Activated CD4-positive, alpha-beta memory T cell treated with anti-CD3 and anti-CD28 coated beads for 36 hours (primary cell): ENCODE measurements around the gene FAM83D. TPM values are rescaled to one million over a fixed set of nuclear protein-coding genes. Genes with fewer than 3 reads are reported as not detected.

Experiments
- CTCF ChIA-PET: fragments of 350-600 bp; sonication (Branson Sonifier 250); formaldehyde crosslinking; loops from one replicate; lab custom pipeline; 2021; ENCODE audit warnings: antibody characterized with exemption, inconsistent platforms; lab: Charles Lee
- POLR2A ChIA-PET: fragments of 350-600 bp; sonication (Branson Sonifier 250); formaldehyde crosslinking; loops from one replicate; lab custom pipeline; 2021; ENCODE audit warnings: antibody characterized with exemption; lab: Charles Lee
- DNase-seq: peaks from one replicate; pipeline ENCODE4 v3.0.0-alpha.2; 2020
- H3K27ac Mint-ChIP-seq: one replicate; pipeline ENCODE4 v1.8.0; 2021; ENCODE audit warnings: mixed read lengths
- H3K27me3 Mint-ChIP-seq: one replicate; pipeline ENCODE4 v1.8.0; 2021; ENCODE audit warnings: mixed read lengths
- H3K36me3 Mint-ChIP-seq: one replicate; pipeline ENCODE4 v1.8.0; 2021; ENCODE audit warnings: mixed read lengths
- H3K4me1 Mint-ChIP-seq: one replicate; pipeline ENCODE4 v1.8.0; 2021; ENCODE audit warnings: low read depth, mixed read lengths
- H3K4me3 Mint-ChIP-seq: one replicate; pipeline ENCODE4 v1.8.0; 2021; ENCODE audit warnings: mild to moderate bottlenecking, mixed read lengths
- H3K9me3 Mint-ChIP-seq: one replicate; pipeline ENCODE4 v1.8.0; 2021; ENCODE audit warnings: mixed read lengths
- intact Hi-C: fragments of 100-400 bp; cut with micrococcal nuclease; formaldehyde crosslinking; loops from one replicate; pipeline ENCODE4 v1.15.1; 2023
- total RNA-seq, 2 experiments: library from RNA; stranded (reverse); gene quantifications; one replicate each; pipeline ENCODE4 v1.2.3, GENCODE V29; 2021

FAM83D gene
- total RNA-seq, 2 experiments from 2014 or later: 11.1 to 11.2 TPM

- intact Hi-C loops: no loop called here
- DNase-seq: no peak
- Mint-ChIP-seq H3K4me3 (no peak overlapping the region), H3K4me1 (peaks cover 4% of the 10 kb centered on the region), H3K9me3 (no peaks in the 10 kb centered on the region), H3K27ac (no peak overlapping the region), H3K27me3 (no peaks in the 10 kb centered on the region), H3K36me3 (peaks cover 18% of the 10 kb centered on the region)
- POLR2A ChIA-PET: no interaction called here
- CTCF ChIA-PET: interaction anchor here (0.8 to 9.8 kb wide), 4 partner anchors 28 to 171 kb away, joined by 3 to 132 read pairs (median 4); no protein-coding TSS in a partner anchor
Observed at GRCh38 chr20:38920851-38921250, 5.4 kb upstream of the FAM83D start.

- Mint-ChIP-seq H3K9me3 (no peaks in the 10 kb centered on the region), H3K4me3 (no peak overlapping the region), H3K27ac (peak overlapping the region; percentile 14), H3K4me1 (peaks cover 21% of the 10 kb centered on the region), H3K27me3 (no peaks in the 10 kb centered on the region), H3K36me3 (peaks cover 11% of the 10 kb centered on the region)
- no peak for DNase-seq
- ChIA-PET POLR2A (no interaction called here), CTCF (interaction anchor here (0.9 to 9.8 kb wide), 3 partner anchors 34 to 124 kb away, joined by 5 to 132 read pairs (median 8); partner anchors contain the start of gene DHX35)
- intact Hi-C loops: loop anchor here (5.0 kb wide), 1 partner anchor 277 kb away; no protein-coding TSS in a partner anchor
Observed at GRCh38 chr20:38924718-38925117, 1.5 kb upstream of the FAM83D start.

- H3K27ac Mint-ChIP-seq: no peak overlapping the region
Observed at GRCh38 chr20:38926934-38927616, 858 bp downstream of the FAM83D start.

GRCh38 chr20:38927902-38928578 lies 1.8 kb downstream of the FAM83D start:
- peaks cover 26% of the 10 kb centered on the region for H3K4me1 Mint-ChIP-seq

More at GRCh38 chr20:38926934-38927616, 858 bp downstream of the FAM83D start:
- intact Hi-C loops: loop anchor here (1.0 to 5.0 kb wide), 6 partner anchors 35 to 455 kb away; partner anchors contain the start of genes DHX35 and RALGAPB
- no peaks in the 10 kb centered on the region for H3K9me3 Mint-ChIP-seq
- POLR2A ChIA-PET: interaction anchor here (0.8 to 2.5 kb wide), 4 partner anchors 35 to 179 kb away, joined by 3 to 25 read pairs (median 3); partner anchors contain the start of genes ACTR5 and DHX35
- peaks cover 13% of the 10 kb centered on the region for H3K36me3 Mint-ChIP-seq
- H3K4me3 Mint-ChIP-seq: peak overlapping the region; percentile 81
- H3K27me3 Mint-ChIP-seq: no peaks in the 10 kb centered on the region
- peaks cover 26% of the 10 kb centered on the region for H3K4me1 Mint-ChIP-seq
- CTCF ChIA-PET: interaction anchor here (0.6 to 9.8 kb wide), 12 partner anchors 10 to 278 kb away, joined by 3 to 132 read pairs (median 4); partner anchors contain the start of gene DHX35
- DNase-seq: no peak

GRCh38 chr20:38930242-38930569 lies 4.0 kb downstream of the FAM83D start:
- intact Hi-C loops: no loop called here
- no peak overlapping the region for H3K27ac Mint-ChIP-seq
- no peak for DNase-seq
- H3K36me3 Mint-ChIP-seq: peaks cover 11% of the 10 kb centered on the region
- no peak overlapping the region for H3K4me3 Mint-ChIP-seq
- no peaks in the 10 kb centered on the region for H3K9me3 Mint-ChIP-seq
- ChIA-PET CTCF (interaction anchor here (0.9 to 9.8 kb wide), 3 partner anchors 32 to 151 kb away, joined by 3 to 132 read pairs (median 4); partner anchors contain the start of gene DHX35), POLR2A (no interaction called here)
- H3K4me1 Mint-ChIP-seq: peaks cover 26% of the 10 kb centered on the region
- H3K27me3 Mint-ChIP-seq: no peaks in the 10 kb centered on the region

More at GRCh38 chr20:38927902-38928578, 1.8 kb downstream of the FAM83D start:
- POLR2A ChIA-PET: interaction anchor here (1.0 to 1.6 kb wide), 2 partner anchors 94 to 113 kb away, joined by 3 read pairs; no protein-coding TSS in a partner anchor
- Mint-ChIP-seq H3K9me3 (no peaks in the 10 kb centered on the region), H3K4me3 (peak overlapping the region; percentile 81), H3K27ac (no peak overlapping the region), H3K36me3 (peaks cover 13% of the 10 kb centered on the region), H3K27me3 (no peaks in the 10 kb centered on the region)
- intact Hi-C loops: loop anchor here (5.0 kb wide), 1 partner anchor 281 kb away; no protein-coding TSS in a partner anchor
- CTCF ChIA-PET: interaction anchor here (1.1 to 9.8 kb wide), 2 partner anchors 34 to 121 kb away, joined by 6 to 132 read pairs; partner anchors contain the start of gene DHX35
- no peak for DNase-seq

GRCh38 chr20:38931984-38932383 lies 5.8 kb downstream of the FAM83D start:
- POLR2A ChIA-PET: no interaction called here
- H3K4me1 Mint-ChIP-seq: peaks cover 22% of the 10 kb centered on the region
- intact Hi-C loops: no loop called here

GRCh38 chr20:38932457-38933120 lies 6.4 kb downstream of the FAM83D start:
- peaks cover 11% of the 10 kb centered on the region for H3K36me3 Mint-ChIP-seq
- no peak overlapping the region for H3K4me3 Mint-ChIP-seq
- intact Hi-C loops: no loop called here
- no peak overlapping the region for H3K27ac Mint-ChIP-seq
- CTCF ChIA-PET: interaction anchor here (0.5 to 1.1 kb wide), 2 partner anchors 53 to 117 kb away, joined by 3 to 4 read pairs; no protein-coding TSS in a partner anchor
- DNase-seq: no peak
- H3K4me1 Mint-ChIP-seq: peaks cover 20% of the 10 kb centered on the region
- POLR2A ChIA-PET: no interaction called here
- no peaks in the 10 kb centered on the region for H3K27me3 Mint-ChIP-seq
- H3K9me3 Mint-ChIP-seq: no peaks in the 10 kb centered on the region

More at GRCh38 chr20:38931984-38932383, 5.8 kb downstream of the FAM83D start:
- Mint-ChIP-seq H3K36me3 (peaks cover 11% of the 10 kb centered on the region), H3K27me3 (no peaks in the 10 kb centered on the region), H3K9me3 (no peaks in the 10 kb centered on the region), H3K27ac (no peak overlapping the region), H3K4me3 (no peak overlapping the region)
- no peak for DNase-seq
- CTCF ChIA-PET: interaction anchor here (0.5 kb wide), 1 partner anchor 54 kb away, joined by 4 read pairs; no protein-coding TSS in a partner anchor

- H3K27me3 Mint-ChIP-seq: no peaks in the 10 kb centered on the region
- H3K4me1 Mint-ChIP-seq: peaks cover 5% of the 10 kb centered on the region
- H3K27ac Mint-ChIP-seq: no peak overlapping the region
- no peak for DNase-seq
- ChIA-PET CTCF (no interaction called here), POLR2A (no interaction called here)
- H3K36me3 Mint-ChIP-seq: peaks cover 4% of the 10 kb centered on the region
- H3K9me3 Mint-ChIP-seq: no peaks in the 10 kb centered on the region
- H3K4me3 Mint-ChIP-seq: no peak overlapping the region
- intact Hi-C loops: no loop called here
Observed at GRCh38 chr20:38934530-38934929, 8.3 kb downstream of the FAM83D start.

GRCh38 chr20:38935285-38935684 lies 9.1 kb downstream of the FAM83D start:
- intact Hi-C loops: no loop called here
- Mint-ChIP-seq H3K9me3 (no peaks in the 10 kb centered on the region), H3K4me3 (no peak overlapping the region), H3K36me3 (peaks cover 3% of the 10 kb centered on the region), H3K4me1 (no peaks in the 10 kb centered on the region), H3K27me3 (no peaks in the 10 kb centered on the region), H3K27ac (no peak overlapping the region)
- CTCF ChIA-PET: interaction anchor here (1.5 kb wide), 1 partner anchor 9 kb away, joined by 5 read pairs; the partner anchor contains the start of gene FAM83D
- DNase-seq: no peak
- POLR2A ChIA-PET: no interaction called here

- Mint-ChIP-seq H3K36me3 (peaks cover under 1% of the 10 kb centered on the region), H3K4me1 (no peaks in the 10 kb centered on the region), H3K9me3 (no peaks in the 10 kb centered on the region), H3K4me3 (no peak overlapping the region), H3K27me3 (no peaks in the 10 kb centered on the region), H3K27ac (no peak overlapping the region)
- CTCF ChIA-PET: interaction anchor here (1.5 kb wide), 1 partner anchor 10 kb away, joined by 5 read pairs; the partner anchor contains the start of gene FAM83D
- intact Hi-C loops: no loop called here
- POLR2A ChIA-PET: no interaction called here
- DNase-seq: no peak
Observed at GRCh38 chr20:38935967-38936407, 9.8 kb downstream of the FAM83D start.

GRCh38 chr20:38937000-38937399 lies 10.8 kb downstream of the FAM83D start:
- H3K36me3 Mint-ChIP-seq: peaks cover 1% of the 10 kb centered on the region
- intact Hi-C loops: no loop called here
- H3K4me1 Mint-ChIP-seq: no peaks in the 10 kb centered on the region
- no peak for DNase-seq
- no peaks in the 10 kb centered on the region for H3K27me3 Mint-ChIP-seq
- ChIA-PET CTCF (interaction anchor here (0.7 to 1.5 kb wide), 2 partner anchors 9 to 11 kb away, joined by 3 to 5 read pairs; partner anchors contain the start of gene FAM83D), POLR2A (no interaction called here)
- H3K9me3 Mint-ChIP-seq: no peaks in the 10 kb centered on the region
- no peak overlapping the region for H3K27ac Mint-ChIP-seq
- no peak overlapping the region for H3K4me3 Mint-ChIP-seq
